NCI-H1417 treated with DMSO at 0.1 percent for 48 hours (cell line): ENCODE results near the gene ADGRV1.

Source experiments
- DNase-seq: peaks from one replicate; lab custom pipeline; 2025; lab: John Stamatoyannopoulos, UW

Gene ADGRV1

DNA sequence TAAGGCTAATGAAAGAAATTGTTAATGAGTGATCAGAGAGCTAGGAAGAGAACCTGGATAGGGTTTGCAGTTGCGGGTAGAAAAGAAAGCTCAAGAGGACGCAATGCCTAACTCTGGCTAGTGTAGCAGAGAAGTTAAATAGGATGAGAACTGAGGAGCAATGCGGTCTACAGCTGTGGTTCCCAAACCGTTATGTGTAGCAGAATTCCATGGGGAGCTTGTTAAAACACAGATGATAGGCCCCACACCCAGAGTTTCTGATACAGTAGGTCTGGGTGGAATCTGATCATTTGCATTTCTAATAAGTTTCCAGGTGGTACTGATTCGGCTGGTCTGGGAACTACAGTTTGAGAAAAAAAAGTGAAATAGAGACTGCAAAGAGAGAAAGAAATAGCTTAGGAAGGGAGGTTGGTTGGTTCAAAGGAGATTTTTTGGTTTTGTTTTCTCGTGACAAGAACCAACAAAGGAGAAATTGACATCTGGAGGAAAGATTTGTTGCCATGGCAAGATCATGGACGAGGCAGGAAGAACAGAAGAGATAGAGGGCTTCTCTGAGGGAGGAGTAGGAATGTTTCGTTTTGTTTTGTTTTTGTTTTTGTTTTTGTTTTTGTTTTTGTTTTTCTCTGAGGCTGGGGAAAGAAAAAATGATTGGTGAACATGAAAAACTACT lies 548.4 kb downstream of the ADGRV1 start:
- no peak for DNase-seq

DNA sequence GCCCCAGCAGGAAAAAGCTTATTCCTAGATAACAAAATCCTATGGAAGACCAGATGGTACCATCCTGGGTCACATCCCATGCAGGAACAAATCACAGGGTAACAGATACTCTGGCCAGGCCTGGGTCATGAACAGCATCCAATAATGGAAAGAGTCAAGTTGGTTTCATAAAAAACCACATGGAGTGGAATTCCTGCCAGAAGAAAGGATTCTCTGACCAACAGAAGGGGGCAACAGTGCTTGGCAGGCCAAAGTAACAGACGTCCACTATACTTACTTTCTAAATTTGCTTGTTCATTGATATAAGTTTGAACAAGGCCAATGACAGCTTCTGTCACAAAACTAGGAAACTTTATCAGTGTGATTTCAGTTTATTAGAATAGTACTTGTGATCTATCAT lies 551.0 kb downstream of the ADGRV1 start:
- DNase-seq = no peak

DNA sequence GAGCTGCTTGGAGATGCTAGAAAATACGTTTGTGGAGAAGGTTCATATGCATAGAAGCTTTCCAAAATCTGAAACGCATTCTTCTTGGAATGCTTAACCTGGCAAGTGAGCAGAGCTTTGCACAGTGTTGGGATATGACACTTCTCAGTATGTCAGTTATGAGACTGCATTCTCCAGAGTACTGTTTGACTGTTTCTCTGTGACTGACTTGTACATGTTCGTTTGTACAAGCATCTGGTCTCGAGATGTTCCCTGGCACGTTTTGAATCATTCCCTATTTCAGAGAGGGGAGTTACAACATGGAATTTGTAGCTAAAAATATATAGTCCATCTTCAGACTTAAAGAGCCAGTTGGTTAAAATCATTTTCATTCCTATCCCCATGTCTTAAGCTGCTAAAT lies 552.1 kb downstream of the ADGRV1 start:
- DNase-seq = no peak

DNA sequence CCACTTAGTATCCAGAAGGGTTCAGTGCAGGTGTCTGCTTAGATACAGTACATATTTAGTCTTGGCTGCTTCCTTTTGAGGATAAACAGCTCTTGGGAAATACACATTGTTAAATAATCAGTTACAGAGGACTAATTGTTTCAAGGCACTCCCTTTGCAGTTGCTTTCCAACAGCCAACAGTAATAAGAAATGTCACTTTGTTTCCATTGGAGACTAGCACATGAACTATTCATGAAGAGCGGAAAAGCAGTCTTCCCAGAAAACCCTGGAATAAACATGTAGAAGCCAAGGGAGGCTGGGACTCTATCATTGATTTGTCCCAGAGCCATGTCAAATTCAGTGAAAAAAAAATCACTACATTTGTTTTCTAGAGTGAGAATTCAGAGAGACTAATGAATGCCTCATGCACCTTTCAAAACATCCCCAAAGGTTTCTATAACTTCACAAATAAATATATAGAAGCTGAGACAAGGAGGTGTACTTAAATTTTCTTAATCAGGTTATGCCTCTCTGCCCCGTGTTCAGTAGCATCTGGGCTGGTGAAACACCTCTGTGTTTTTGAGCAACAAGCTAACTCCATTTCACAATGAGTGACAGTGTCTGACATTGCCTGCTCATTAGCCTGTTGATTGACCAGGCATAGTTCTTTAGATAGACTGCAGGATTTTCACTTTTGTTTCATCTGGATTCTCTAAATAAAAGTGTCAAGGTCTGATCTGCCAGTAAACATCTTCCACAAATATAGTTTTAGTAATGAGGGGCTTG lies 553.1 kb downstream of the ADGRV1 start:
- no peak for DNase-seq

DNA sequence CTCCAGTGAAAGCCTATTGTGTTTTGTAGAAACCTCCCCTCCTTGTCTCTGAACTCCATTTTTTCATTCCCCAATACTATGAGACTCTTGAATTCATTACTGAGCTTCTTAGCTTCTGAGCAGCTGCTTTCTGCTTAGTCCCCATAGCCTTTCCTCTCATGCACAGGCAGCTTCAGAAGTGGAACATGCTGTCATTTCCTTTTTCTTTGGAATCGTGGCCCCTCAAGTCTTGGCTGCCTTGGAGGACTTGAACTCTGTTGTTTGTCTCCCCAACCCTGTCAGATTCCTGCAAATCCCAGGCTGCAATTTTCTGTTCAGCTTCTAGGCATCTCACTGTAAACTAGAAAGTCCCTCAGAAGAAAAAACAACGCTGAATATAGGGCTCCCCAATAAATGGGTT lies 556.1 kb downstream of the ADGRV1 start:
- no peak for DNase-seq

DNA sequence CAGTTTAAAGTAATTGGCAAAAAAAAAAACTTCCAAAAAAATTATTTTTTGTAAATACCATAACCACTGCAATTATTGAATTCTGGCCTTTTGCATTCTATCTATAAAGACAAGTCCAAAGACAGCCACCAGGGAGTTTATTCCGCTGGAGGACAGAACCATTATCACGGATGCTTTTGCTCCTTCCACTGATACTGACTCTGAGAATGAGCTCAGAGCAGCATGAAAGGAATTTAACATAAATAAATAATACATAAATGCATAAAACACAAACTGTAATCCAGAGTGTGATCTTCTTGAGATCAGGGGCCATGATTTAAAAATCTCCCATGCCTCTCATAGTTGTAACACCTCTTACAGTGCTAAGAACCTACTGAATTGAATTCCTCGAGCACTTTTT lies 559.8 kb downstream of the ADGRV1 start:
- DNase-seq = no peak

DNA sequence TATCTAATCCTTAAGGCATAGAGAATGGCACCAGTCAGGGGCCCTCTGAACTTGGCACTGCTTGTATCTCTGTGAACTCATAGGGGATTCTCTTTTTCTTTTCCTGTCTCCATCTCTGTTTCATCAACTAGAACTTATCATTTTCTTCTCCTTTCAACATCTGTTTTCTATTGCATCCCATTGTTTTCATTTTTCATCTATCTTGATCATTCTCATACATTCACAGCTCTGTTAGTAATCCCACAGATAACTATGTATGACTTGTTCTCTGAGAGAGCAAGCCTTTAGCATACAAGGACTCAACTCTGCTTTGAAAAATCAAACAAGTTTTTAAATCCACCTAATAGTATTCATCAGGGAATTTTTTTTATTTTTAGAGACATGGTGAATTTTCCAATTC lies 560.2 kb downstream of the ADGRV1 start:
- DNase-seq = no peak

DNA sequence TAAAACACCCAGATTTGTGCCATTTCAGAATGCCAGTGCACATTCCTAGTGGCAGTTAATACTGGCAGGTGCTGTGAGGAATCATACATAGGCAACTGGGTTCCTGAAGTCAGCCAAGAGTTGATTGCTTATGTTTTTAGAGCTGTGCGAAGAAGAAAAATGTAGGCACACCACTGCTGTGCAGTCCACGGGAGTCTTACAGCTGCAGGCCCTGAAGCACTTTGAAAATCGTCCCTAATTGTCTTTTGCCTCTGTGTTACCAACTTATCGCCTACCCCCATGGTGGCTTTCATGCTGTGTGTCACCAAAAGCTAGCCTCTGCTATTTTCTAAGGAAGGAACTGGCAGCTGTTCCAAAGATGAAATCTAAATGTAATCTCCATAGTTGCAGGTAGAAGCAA lies 560.6 kb downstream of the ADGRV1 start:
- no peak for DNase-seq

DNA sequence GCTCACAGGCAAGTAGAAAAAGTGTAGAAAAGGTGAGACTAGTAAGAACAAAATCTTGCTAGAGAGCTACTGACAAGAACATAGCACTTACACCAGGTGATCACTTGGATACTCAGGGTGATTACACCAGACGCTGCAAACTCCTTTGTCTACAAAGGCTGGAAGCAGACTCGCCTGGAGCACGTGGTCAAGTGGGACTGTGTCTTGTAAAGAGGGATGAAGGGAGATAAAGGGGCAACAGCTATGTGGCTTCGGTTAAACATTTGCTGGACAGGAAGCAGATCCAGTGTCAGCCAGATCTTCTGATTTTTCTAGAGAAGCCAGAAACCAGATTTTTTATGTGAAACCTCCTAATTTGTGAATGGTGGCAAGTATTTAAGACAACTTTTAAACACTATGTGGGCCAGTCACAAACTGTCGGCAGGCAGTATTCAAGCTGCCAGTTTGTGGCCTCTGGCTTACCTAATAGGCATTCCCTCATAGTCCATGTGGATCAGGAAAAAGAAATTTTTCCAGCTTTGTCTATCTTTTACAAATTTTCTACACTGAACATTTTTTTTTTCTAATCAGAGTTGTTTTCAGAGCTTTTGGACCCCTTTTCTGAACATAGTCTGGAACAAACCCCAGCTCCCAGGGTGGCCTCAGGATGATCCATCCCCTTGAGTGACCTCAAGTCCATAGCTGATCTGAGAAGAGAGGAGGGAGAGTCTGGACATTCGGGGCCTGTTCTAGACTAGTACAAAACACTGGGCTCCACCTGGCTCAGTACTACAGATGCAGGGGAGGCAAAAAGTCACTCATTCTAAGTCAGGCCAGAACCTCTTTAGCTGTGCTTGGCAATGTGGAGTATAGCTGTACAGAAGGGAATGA lies 561.6 kb downstream of the ADGRV1 start:
- no peak for DNase-seq

DNA sequence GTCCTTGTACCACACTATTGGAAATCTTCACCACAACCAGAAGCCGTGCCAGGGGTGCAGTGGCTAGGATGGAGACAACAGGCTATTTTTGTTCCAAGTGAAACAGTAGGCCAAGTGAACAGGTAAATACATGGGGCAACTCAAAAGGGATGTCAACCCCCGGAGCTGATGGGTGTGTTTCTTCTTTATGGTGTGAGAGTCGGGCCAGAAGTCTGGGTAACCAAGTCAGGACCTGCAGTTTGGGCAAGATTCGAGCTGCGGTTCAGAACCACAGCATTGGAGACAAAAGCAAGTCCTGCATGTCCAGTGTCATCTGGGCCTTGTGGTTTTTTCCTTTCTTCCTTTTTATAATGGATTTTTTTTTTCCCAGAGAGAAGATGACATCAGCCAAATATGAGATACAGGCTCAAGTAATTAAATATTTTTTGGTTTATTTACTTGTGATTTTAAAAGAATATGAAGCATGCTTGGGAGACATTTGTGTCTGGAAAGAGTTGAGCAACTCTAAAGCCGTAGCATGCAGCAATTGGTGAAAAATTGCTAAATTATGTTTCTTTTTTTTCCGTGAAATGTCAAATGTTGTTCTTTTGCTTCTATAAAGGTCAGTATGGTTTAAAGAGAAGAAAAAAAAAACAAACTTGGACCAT lies 562.9 kb downstream of the ADGRV1 start:
- no peak for DNase-seq

DNA sequence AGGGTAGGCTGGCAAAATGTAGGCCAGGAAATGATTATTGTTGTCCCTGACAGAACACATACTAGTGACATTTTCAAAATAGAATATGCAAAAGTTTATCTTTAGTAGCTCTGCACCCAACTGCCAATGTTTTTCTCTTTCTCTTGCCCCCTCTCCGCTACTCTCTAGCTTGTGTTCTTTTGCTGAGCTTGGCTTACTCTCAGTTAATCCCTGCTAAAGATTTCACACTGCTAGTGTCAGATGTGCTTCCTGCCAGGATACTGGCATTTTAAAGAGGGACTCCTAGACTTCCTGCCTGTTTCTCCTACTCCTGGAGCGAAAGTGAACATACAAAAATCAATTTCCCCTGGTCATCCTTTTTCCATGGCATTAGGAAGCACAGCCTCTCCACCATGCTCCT lies 564.1 kb downstream of the ADGRV1 start:
- no peak for DNase-seq

DNA sequence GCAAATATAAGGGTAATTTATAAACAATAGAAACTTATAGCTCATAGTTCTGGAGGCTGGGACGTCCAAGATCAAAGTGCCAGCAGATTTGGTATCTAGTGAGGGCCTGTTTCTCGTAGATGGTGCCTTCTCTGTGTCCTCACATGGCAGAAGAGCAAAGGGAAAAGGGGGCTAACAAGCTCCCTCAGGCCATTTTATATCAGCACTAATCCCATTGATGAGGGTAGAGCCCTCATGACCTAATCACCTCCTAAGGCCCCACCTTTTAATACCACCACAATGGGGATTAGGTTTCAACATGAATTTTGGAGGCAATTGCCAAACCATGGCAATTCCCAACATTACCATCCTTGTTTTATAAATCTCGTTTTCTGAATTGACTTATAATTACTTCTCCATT lies 564.7 kb downstream of the ADGRV1 start:
- no peak for DNase-seq

DNA sequence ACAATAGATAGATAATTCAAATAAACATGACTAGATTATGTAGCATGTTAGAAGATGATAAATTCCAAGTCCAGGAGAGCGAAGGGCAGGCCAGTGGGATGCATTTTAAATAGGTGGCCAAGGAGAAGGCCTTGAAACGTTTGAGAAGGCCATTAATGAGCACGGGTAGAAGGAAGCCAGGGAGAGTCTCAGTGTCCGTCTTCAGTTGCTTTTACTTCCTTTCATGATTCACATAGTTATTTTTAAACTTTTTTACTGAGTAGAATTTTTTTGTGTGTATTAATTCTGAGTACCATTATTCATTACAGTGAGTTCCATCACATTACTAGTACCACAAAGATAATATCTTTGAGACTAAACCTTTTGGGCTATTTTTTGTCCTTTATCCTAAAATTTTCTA lies 565.3 kb downstream of the ADGRV1 start:
- DNase-seq = no peak

DNA sequence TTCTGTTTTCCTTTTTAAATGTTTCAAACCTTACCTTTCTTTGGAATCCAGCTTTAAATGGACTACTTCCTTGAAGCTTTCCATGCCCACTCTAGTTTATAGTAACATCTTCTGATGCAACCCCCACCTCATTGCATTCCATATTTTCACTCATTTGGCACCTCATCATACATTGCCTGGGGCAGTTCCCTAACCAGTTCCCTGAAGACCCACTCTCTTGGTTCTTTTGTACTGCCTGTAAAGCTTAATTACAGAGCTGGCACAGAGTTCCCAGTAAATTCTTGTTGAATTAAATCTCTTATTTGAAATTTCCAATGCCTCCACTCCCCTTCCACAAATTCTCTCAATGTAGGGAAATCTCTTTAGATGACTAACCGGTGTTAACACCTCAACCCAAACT lies 567.3 kb downstream of the ADGRV1 start:
- no peak for DNase-seq

DNA sequence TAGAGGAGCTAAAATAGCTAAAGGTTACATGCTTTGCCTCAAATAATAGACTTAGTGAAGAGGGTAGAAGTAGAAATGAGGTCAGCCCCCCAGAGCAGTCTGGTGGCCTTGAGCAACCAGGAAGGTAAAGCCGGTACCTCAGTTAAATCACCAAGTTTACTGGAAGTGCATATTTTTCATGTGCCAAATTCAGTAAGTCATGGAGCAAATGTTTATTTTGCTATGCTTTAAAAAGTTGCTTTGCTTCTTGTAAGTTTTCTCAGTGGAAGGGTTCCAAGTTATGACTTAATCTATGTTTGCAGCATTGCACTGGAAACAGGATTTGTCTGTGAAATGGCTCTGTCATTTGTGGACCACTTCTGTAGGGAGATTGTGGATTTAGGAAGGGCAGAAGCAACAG lies 567.9 kb downstream of the ADGRV1 start:
- DNase-seq = no peak

DNA sequence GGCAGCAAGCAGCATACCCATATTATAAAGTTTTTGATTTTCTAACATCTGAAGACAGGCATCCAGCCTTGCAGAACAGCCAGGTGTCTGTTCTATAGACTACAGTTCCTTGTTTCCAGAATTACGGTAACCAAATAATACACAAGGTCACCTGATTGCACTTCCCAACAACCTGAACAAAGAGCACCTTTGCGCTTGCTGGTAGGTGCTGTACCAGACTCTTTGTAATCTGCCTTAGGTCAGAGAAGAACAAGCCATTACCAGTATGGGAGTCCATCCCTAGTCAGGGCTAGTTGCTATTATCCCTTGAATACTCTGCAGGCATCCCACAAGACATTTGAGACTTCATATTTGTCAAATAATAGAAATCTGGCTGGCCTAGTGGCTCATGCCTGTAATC lies 568.3 kb downstream of the ADGRV1 start:
- no peak for DNase-seq

DNA sequence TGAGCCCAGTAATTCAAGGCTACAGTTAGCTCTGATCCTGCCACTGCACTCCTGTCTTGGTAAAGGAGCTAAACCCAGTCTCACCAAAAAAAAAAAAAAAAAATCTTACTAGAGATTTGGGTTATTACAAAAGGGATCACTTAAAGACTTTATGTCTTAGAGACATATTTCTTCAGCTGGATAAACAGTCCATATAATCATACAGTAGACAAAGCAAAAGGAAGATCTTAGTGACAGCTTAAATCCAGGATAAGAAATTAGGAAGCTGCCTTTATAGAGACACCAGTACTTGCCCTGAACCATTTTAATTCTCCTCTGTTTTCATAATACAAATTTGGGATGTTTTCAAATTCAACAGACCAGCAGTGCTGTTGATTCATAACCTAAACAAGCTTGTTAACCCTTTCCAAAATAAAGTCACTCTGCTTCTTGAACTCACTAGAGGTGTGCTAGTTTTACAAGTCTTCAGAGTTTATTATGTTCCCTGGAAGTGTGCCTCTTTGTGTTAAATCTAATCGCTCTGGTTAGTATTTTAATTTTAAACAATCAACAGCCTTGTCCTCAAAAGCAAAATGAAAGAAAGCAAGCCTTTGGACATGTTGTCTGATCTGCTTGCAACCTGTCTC lies 569.0 kb downstream of the ADGRV1 start:
- DNase-seq = no peak

DNA sequence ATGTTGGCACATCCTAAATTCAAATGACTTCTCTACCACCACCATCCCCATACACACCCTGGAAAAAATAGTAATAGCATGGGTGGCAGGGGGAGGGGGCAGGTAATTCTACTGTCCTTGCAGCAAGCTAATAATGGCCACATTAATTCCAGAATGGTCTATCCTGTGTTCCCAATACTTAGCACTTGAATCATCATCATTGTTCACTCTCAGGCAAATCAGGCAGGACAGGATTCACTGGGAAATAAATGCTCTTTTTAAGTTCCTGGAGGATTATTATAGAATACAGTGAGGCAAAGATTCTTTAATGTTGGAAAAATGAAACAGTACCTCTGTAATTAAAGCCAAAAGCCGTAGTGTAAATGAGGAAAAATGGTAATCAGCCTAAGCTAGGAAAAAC lies 570.0 kb downstream of the ADGRV1 start:
- no peak for DNase-seq

DNA sequence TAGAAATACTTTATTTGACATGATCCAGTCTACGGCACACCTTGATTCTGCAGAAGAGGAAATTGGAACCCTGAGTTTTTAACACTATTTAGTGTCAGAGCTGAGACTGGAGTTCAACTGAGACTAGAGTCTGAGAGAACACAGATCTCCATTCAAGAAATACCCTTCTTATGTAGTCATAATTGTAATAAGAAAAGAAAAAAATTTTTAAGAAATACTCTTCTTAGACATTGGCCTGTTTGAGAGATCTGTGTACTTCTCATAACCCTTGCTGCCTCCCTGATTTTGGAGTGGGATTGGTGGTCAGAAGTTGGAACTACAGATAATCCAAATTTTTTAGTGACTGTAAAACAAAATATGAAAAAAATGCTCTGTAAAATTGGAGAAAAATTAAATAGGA lies 571.2 kb downstream of the ADGRV1 start:
- no peak for DNase-seq

DNA sequence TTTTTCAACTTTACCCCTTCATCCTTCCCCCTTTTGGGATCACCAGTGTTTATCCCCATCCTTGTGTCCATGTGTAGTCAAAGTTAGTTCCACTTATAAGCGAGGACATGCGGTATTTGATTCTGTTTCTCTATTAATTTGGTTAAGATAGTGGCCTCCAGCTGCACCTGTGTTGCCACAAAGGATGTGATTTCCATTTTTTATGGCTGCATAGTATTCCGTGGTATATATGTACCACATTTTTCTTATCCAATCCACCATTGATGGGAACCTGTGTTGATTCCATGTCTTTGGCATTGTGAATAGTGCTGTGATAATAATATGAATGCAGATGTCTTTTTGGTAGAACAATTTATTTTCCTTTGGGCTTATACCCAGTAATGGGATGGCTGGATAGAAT lies 572.2 kb downstream of the ADGRV1 start:
- DNase-seq = no peak

DNA sequence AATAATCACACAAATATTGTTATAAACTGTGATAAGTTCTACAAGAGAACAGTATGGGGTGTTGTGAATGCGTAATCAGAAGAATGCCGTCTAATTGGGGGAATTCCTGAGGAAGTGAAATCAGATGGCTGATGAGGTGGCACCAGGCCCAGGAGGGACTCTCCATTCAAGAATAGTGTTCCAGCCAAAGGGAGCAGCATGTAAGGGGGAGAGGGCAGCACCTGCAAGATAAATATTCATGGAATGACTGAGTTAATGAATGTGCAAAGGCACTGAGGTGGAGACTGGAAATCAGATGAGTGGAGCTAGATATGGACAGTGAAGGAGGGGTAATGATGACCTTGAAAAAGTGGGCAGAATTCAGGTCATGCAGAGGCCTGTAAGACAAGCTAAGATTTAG lies 574.0 kb downstream of the ADGRV1 start:
- DNase-seq = no peak

DNA sequence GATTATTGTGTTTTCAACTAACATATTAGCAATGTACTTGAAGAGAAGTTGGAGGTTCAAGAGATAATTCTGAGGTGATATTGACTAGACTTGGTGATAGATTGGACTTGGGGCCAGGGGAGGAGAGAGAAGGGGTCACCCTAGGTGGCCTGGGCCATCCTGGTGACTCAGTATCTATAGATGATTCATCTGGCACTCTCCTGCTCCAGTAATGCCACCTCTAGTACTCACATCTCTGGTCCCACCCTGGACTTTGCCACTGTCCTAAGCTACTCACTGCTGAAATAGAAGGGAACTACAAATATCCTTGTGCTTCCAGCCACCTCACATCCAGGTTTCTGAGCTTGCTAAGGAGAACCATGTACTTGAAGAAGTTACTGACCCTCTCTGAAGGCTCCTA lies 574.6 kb downstream of the ADGRV1 start:
- DNase-seq = no peak
